Spleen (tissue), 11 donors: ENCODE measurements around the gene ZMYM4. TPM values are rescaled to one million over a fixed set of nuclear protein-coding genes. Genes with fewer than 3 reads are reported as not detected.
A peak's percentile ranks its signal among the peaks of the same experiment; 100 is the strongest.

ENCODE experiments used
- DNase-seq: peaks from one replicate; pipeline ENCODE4 v3.0.0-alpha.2; 2020
- H3K27ac ChIP-seq, 8 donors: fragments of 200-600 bp; sonication (generic) in 7 of 8; 1 replicate in 4 of 8; 2 replicates in 4 of 8; pipeline versions ENCODE4 v1.5.0 to v1.8.0; 2016 to 2021; ENCODE audit warnings: inconsistent platforms in 4 of 8, mild to moderate bottlenecking in 4 of 8, moderate library complexity in 1 of 8
- H3K27me3 ChIP-seq, 7 donors: fragments of 200-600 bp; sonication (generic) in 6 of 7; replicated peaks in 1 of 7; 1 replicate in 4 of 7; 2 replicates in 3 of 7; pipeline versions ENCODE4 v1.5.0 to v1.8.0; 2016 to 2021; ENCODE audit warnings: inconsistent platforms in 3 of 7, mild to moderate bottlenecking in 1 of 7
- H3K36me3 ChIP-seq, 6 donors: fragments of 200-600 bp; sonication (generic) in 5 of 6; 1 replicate in 4 of 6; 2 replicates in 2 of 6; pipeline versions ENCODE4 v1.5.0 to v1.8.0; 2016 to 2021; ENCODE audit warnings: inconsistent platforms in 2 of 6
- H3K4me1 ChIP-seq, 6 donors: fragments of 200-600 bp; sonication (generic) in 5 of 6; 1 replicate in 3 of 6; 2 replicates in 3 of 6; pipeline versions ENCODE4 v1.5.0 to v1.8.0; 2016 to 2021; ENCODE audit warnings: inconsistent platforms in 3 of 6
- H3K4me3 ChIP-seq, 8 donors: fragments of 200-600 bp; sonication (generic) in 7 of 8; 1 replicate in 4 of 8; 2 replicates in 4 of 8; pipeline versions ENCODE4 v1.5.0 to v1.8.0; 2016 to 2021; ENCODE audit warnings: inconsistent platforms in 4 of 8, mild to moderate bottlenecking in 4 of 8, moderate library complexity in 2 of 8
- H3K9me3 ChIP-seq, 8 donors: fragments of 200-600 bp; sonication (generic) in 7 of 8; 1 replicate in 4 of 8; 2 replicates in 4 of 8; pipeline versions ENCODE4 v1.5.0 to v1.8.0; 2016 to 2021; ENCODE audit warnings: inconsistent platforms in 4 of 8
- POLR2A ChIP-seq, 3 donors: fragments of 450-650 bp; IDR thresholded peaks; one replicate each; pipeline ENCODE4 v1.5.1; 2017; ENCODE audit warnings: antibody characterized with exemption in 3 of 3, mild to moderate bottlenecking in 1 of 3
- POLR2AphosphoS5 ChIP-seq, 3 donors: sonication (generic); formaldehyde crosslinking; IDR thresholded peaks; one replicate each; pipeline ENCODE4 v1.5.1; 2017; ENCODE audit warnings: antibody characterized with exemption in 3 of 3
- WGBS, 5 donors: extraction: QIAGEN DNeasy Blood & Tissue Kit in 3 of 5; methylation state at CpG; one replicate each; pipeline versions ENCODE4 v1.1.5 to v1.1.7; 2013 to 2018; 5-methylcytosine and 5-hydroxymethylcytosine counted together
- intact Hi-C: fragments of 100-400 bp; cut with DNase I; formaldehyde crosslinking; loops from one replicate; pipeline ENCODE4 v1.15.0; 2023; ENCODE audit warnings: low total_unique reads
- polyA plus RNA-seq, 3 donors: library from polyadenylated mRNA; stranded (reverse); fragments of 200-250 nt; gene quantifications; one replicate each; pipeline ENCODE4 v1.2.1, GENCODE V29; 2013
- total RNA-seq, 7 donors: library from RNA; depleted of rRNA in 3 of 7; stranded (reverse); fragments of >200 nt in 3 of 7; fragmentation: NEBNext Ultra II Directional in 4 of 7; extraction: Animal tissue kit (Norgen Biotek cat#: 25700) in 4 of 7; gene quantifications; one replicate each; pipeline versions ENCODE4 v1.1.0 to v1.2.1, GENCODE V29; 2016 to 2021
- TF ChIP-seq, protein P1 (sequence below), 11 experiments: fragments of 200-600 bp in 7 of 11; fragments of 450-650 bp in 4 of 11; sonication (generic) in 4 of 11; IDR thresholded peaks in 8 of 11; conservative IDR thresholded peaks in 3 of 11; 1 replicate in 7 of 11; 2 replicates in 4 of 11; pipeline versions ENCODE4 v1.4.0 to v1.8.0; 2016 to 2021; ENCODE audit warnings: antibody characterized with exemption in 11 of 11, inconsistent platforms in 4 of 11, mild to moderate bottlenecking in 1 of 11
- donor health status: healthy with polysubstance abuse.
- donor health status: DM: no; HTN: no; CAD: no; lungs with moderate emphysema.
- donor health status: DM: no; HTN: no; CAD: no.
- donor health status: Bipolar disorder and iron deficiency.
- donor health status: healthy.
- donor health status: DM: no; HTN: no; CAD: no.
- donor health status: DM: yes; HTN: yes; CAD: no.

The ZMYM4 gene
- total and polyA plus RNA-seq, 10 donors = 9.0 to 70.2 (median 47.1) TPM

DNA sequence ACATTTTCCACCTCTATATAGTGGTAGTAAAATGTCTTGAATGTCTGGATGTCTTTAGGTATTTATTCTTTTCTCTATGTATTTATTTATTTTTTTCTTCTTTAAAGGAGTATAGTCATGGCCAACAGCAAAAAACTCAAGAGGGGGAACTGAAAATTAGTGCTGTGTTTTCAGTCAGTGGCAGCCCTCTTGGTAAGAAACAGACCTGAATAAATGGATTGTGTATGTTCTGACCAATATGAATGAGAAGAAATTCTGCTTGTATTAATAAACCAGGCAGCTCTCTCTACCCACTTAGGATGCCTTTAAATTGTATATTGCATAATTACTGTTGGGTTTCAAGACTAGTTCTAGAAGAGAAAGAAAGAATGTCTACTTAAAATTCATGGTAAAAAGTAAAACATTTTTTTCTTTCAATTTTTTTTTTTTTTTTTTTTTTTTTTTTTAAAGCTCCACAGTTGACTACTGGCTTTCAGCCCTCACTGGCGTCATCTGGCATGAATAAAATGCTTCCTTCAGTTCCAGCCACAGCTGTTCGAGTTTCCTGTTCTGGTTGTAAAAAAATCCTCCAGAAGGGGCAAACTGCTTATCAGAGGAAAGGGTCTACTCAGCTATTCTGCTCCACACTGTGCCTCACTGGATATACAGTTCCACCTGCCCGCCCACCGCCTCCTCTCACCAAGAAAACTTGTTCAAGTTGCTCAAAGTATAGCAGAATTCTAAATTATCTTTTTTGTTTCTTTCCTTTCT, 101.6 kb downstream of the ZMYM4 start:
- H3K4me1 ChIP-seq = peaks cover 0 to 16% (median 6%) of the 10 kb centered on the region in 6 donors
- WGBS, 5 donors = 28 to 46% (median 36%) methylated on average over 4 of the region's 4 CpGs
- no peaks in the 10 kb centered on the region for H3K9me3 ChIP-seq
- H3K36me3 ChIP-seq = peaks cover 0 to 19% (median 0%) of the 10 kb centered on the region in 6 donors
- intact Hi-C loops = no loop called here
- peak overlapping the region in 6 of 8 donors; percentile 29 to 64 (median 59) for H3K27ac ChIP-seq
- H3K27me3 ChIP-seq = no peaks in the 10 kb centered on the region
- no peak for TF ChIP-seq POLR2A (IDR thresholded peaks at IDR 0.05)
- TF ChIP-seq, protein P1, sequence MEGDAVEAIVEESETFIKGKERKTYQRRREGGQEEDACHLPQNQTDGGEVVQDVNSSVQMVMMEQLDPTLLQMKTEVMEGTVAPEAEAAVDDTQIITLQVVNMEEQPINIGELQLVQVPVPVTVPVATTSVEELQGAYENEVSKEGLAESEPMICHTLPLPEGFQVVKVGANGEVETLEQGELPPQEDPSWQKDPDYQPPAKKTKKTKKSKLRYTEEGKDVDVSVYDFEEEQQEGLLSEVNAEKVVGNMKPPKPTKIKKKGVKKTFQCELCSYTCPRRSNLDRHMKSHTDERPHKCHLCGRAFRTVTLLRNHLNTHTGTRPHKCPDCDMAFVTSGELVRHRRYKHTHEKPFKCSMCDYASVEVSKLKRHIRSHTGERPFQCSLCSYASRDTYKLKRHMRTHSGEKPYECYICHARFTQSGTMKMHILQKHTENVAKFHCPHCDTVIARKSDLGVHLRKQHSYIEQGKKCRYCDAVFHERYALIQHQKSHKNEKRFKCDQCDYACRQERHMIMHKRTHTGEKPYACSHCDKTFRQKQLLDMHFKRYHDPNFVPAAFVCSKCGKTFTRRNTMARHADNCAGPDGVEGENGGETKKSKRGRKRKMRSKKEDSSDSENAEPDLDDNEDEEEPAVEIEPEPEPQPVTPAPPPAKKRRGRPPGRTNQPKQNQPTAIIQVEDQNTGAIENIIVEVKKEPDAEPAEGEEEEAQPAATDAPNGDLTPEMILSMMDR (IDR thresholded peaks at IDR 0.05 in 8 of 11, conservative IDR thresholded peaks at IDR 0.05 in 3 of 11) = no peak
- TF ChIP-seq POLR2AphosphoS5 (IDR thresholded peaks at IDR 0.05) = peak in 1 of 3 donors; percentile 27
- DNase-seq = no peak
- no peak overlapping the region for H3K4me3 ChIP-seq

- Histone ChIP-seq H3K4me3 (no peak overlapping the region), H3K27ac (no peak overlapping the region), H3K9me3 (no peaks in the 10 kb centered on the region), H3K27me3 (no peaks in the 10 kb centered on the region), H3K4me1 (peaks cover 0 to 15% (median 6%) of the 10 kb centered on the region in 6 donors), H3K36me3 (peaks cover 0 to 27% (median 0%) of the 10 kb centered on the region in 6 donors)
- TF ChIP-seq POLR2AphosphoS5 (IDR thresholded peaks at IDR 0.05) (no peak), POLR2A (IDR thresholded peaks at IDR 0.05) (no peak)
- TF ChIP-seq, protein P1 (IDR thresholded peaks at IDR 0.05 in 8 of 11, conservative IDR thresholded peaks at IDR 0.05 in 3 of 11) = no peak
- DNase-seq = no peak
- intact Hi-C loops = no loop called here
- 81 to 87% (median 85%) methylated on average over 4 of the region's 4 CpGs for WGBS, 5 donors
Observed at GRCh38 chr1:35371506-35371905, 103.0 kb downstream of the ZMYM4 start.

DNA sequence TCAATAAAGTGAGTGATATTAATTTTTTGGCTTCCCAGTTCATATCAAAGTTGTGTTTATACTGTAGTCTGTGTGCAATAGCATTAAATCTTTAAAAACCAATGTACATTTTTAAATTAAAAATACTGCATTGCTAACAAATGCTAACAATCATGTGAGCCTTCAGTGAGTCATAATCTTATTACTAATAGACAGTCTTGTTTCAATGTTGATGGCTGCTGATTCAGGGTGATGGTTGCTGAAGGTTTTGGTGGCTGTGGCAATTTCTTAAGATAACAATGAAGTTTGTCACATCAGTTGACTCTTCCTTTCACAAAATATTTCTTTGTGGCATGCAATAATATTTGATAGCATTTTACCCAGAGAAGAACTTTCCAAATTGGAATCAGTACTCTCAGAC, 109.0 kb downstream of the ZMYM4 start:
- intact Hi-C loops = no loop called here

More for the DNA sequence above, 109.0 kb downstream of the ZMYM4 start:
- no peak for TF ChIP-seq POLR2AphosphoS5 (IDR thresholded peaks at IDR 0.05)
- TF ChIP-seq, protein P1 (IDR thresholded peaks at IDR 0.05 in 8 of 11, conservative IDR thresholded peaks at IDR 0.05 in 3 of 11) = no peak
- no peaks in the 10 kb centered on the region for H3K27me3 ChIP-seq
- no peak for DNase-seq
- H3K4me1 ChIP-seq = no peaks in the 10 kb centered on the region
- H3K27ac ChIP-seq = no peak overlapping the region
- H3K36me3 ChIP-seq = peaks cover 0 to 39% (median 0%) of the 10 kb centered on the region in 6 donors
- H3K9me3 ChIP-seq = no peaks in the 10 kb centered on the region
- H3K4me3 ChIP-seq = no peak overlapping the region
